GM23338 (cell line): Measurements from ENCODE around the gene ZNF439. TPM values are rescaled to one million over a fixed set of nuclear protein-coding genes. Genes with fewer than 3 reads are reported as not detected.

Source experiments
- ATAC-seq: fragments of 200-7000 bp; cut with Tn5 transposase; 3 replicates; pipeline ENCODE4 v1.9.1; 2020
- DNase-seq: peaks from one replicate; pipeline ENCODE4 v3.0.0-alpha.2; 2015; ENCODE audit warnings: low spot score
- H2AFZ ChIP-seq: fragments of 200-600 bp; sonication (generic); 2 replicates; pipeline ENCODE4 v1.8.0; 2016; ENCODE audit warnings: antibody characterized with exemption, mild to moderate bottlenecking, moderate library complexity
- H3F3A ChIP-seq: fragments of 200-600 bp; sonication (generic); replicated peaks from 2 replicates; pipeline ENCODE4 v1.8.0; 2017; ENCODE audit warnings: antibody characterized with exemption, mixed run types, low read depth
- H3K27ac ChIP-seq: fragments of 200-600 bp; sonication (generic); 2 replicates; pipeline ENCODE4 v1.6.1; 2016; ENCODE audit warnings: low read depth
- H3K27me3 ChIP-seq: fragments of 200-600 bp; sonication (generic); 2 replicates; pipeline ENCODE4 v1.8.0; 2016; ENCODE audit warnings: mild to moderate bottlenecking, mixed run types, moderate library complexity; ENCODE audit not compliant: insufficient read depth
- H3K36me3 ChIP-seq: fragments of 200-600 bp; sonication (generic); 2 replicates; pipeline ENCODE4 v1.8.0; 2016; ENCODE audit warnings: mild to moderate bottlenecking; ENCODE audit not compliant: insufficient read depth
- H3K4me1 ChIP-seq: fragments of 200-600 bp; sonication (generic); 2 replicates; pipeline ENCODE4 v1.8.0; 2016; ENCODE audit warnings: mild to moderate bottlenecking, moderate library complexity; ENCODE audit not compliant: insufficient read depth
- H3K4me2 ChIP-seq: fragments of 200-600 bp; sonication (generic); 2 replicates; pipeline ENCODE4 v1.7.1; 2017; ENCODE audit warnings: mixed run types
- H3K4me3 ChIP-seq: fragments of 200-600 bp; sonication (generic); 2 replicates; pipeline ENCODE4 v1.6.1; 2016; ENCODE audit warnings: mixed run types
- H3K79me2 ChIP-seq: fragments of 200-600 bp; sonication (generic); replicated peaks from 2 replicates; pipeline ENCODE4 v1.8.0; 2017; ENCODE audit warnings: mild to moderate bottlenecking; ENCODE audit not compliant: insufficient read depth
- H3K9me2 ChIP-seq: fragments of 200-600 bp; sonication (generic); 2 replicates; pipeline ENCODE4 v1.8.0; 2017; ENCODE audit not compliant: insufficient read depth
- H4K20me1 ChIP-seq: fragments of 200-600 bp; sonication (generic); replicated peaks from 2 replicates; pipeline ENCODE4 v1.8.0; 2017; ENCODE audit warnings: mild to moderate bottlenecking; ENCODE audit not compliant: insufficient read depth
- H3K27ac Mint-ChIP-seq: 2 replicates; pipeline ENCODE4 v1.8.0; 2020; ENCODE audit warnings: inconsistent platforms, mild to moderate bottlenecking, moderate library complexity, mixed read lengths
- H3K27me3 Mint-ChIP-seq: 3 replicates; pipeline ENCODE4 v1.8.0; 2022; ENCODE audit warnings: low read depth, mild to moderate bottlenecking, moderate library complexity, mixed read lengths, inconsistent platforms; ENCODE audit not compliant: insufficient read depth, poor library complexity
- H3K36me3 Mint-ChIP-seq: 3 replicates; pipeline ENCODE4 v1.8.0; 2021; ENCODE audit warnings: low read depth, mild to moderate bottlenecking, inconsistent platforms, moderate library complexity, mixed read lengths
- H3K4me1 Mint-ChIP-seq: 3 replicates; pipeline ENCODE4 v1.8.0; 2020; ENCODE audit warnings: mild to moderate bottlenecking, inconsistent platforms, mixed read lengths
- H3K4me3 Mint-ChIP-seq: 3 replicates; pipeline ENCODE4 v1.8.0; 2021; ENCODE audit warnings: moderate library complexity, mild to moderate bottlenecking, inconsistent platforms, mixed read lengths
- H3K9me3 Mint-ChIP-seq: 3 replicates; pipeline ENCODE4 v1.8.0; 2020; ENCODE audit warnings: moderate library complexity, mild to moderate bottlenecking, inconsistent platforms, mixed read lengths
- CREB1 ChIP-seq: fragments of 250-450 bp; sonication (Bioruptor Pico); IDR thresholded peaks from 2 replicates; pipeline ENCODE4 v1.5.0; 2020; ENCODE audit warnings: low read depth, mild to moderate bottlenecking, moderate library complexity
- CTCF ChIP-seq, 2 experiments: fragments of 200-600 bp in 1 of 2; sonication (generic) in 1 of 2; conservative IDR thresholded peaks; 2 replicates each; pipeline versions ENCODE4 v1.5.1 to v1.6.1; 2016 to 2017; ENCODE audit warnings: antibody characterized with exemption in 2 of 2, low read depth in 2 of 2, mild to moderate bottlenecking in 2 of 2, moderate library complexity in 1 of 2
- ETS1 ChIP-seq: IDR thresholded peaks from 2 replicates; pipeline ENCODE4 v1.6.1; 2016; ENCODE audit warnings: antibody characterized with exemption
- EZH2 ChIP-seq: fragments of 200-600 bp; sonication (generic); IDR thresholded peaks from one replicate; pipeline ENCODE4 v1.8.0; 2017; ENCODE audit warnings: antibody characterized with exemption, mild to moderate bottlenecking, low read depth; ENCODE audit not compliant: unreplicated experiment
- EZH2phosphoT487 ChIP-seq: fragments of 200-600 bp; sonication (generic); IDR thresholded peaks from one replicate; pipeline ENCODE4 v1.8.1; 2018; ENCODE audit warnings: antibody characterized with exemption; ENCODE audit not compliant: unreplicated experiment
- JUNB ChIP-seq: IDR thresholded peaks from one replicate; pipeline ENCODE4 v1.6.1; 2016; ENCODE audit warnings: antibody characterized with exemption; ENCODE audit not compliant: unreplicated experiment
- NANOG ChIP-seq: IDR thresholded peaks from 2 replicates; pipeline ENCODE4 v1.6.1; 2016; ENCODE audit warnings: antibody characterized with exemption, borderline replicate concordance
- POLR2AphosphoS5 ChIP-seq: IDR thresholded peaks from 2 replicates; pipeline ENCODE4 v1.6.1; 2016; ENCODE audit warnings: antibody characterized with exemption, low read depth
- STAT1 ChIP-seq: IDR thresholded peaks from one replicate; pipeline ENCODE4 v1.6.1; 2016; ENCODE audit warnings: antibody characterized with exemption; ENCODE audit not compliant: unreplicated experiment
- ZNF114 ChIP-seq: fragments of 250-450 bp; sonication (Bioruptor Pico); IDR thresholded peaks from 2 replicates; pipeline ENCODE4 v1.5.0; 2020; ENCODE audit warnings: mild to moderate bottlenecking, moderate library complexity
- ZNF331 ChIP-seq: fragments of 250-450 bp; sonication (Bioruptor Pico); IDR thresholded peaks from 2 replicates; pipeline ENCODE4 v1.5.0; 2020; ENCODE audit warnings: low read depth, mild to moderate bottlenecking, moderate library complexity
- ZNF462 ChIP-seq: fragments of 250-450 bp; sonication (Bioruptor Pico); IDR thresholded peaks from 2 replicates; pipeline ENCODE4 v1.5.0; 2020; ENCODE audit warnings: mild to moderate bottlenecking, moderate library complexity
- polyA plus RNA-seq: library from polyadenylated mRNA; unstranded; fragments of >200 nt; fragmentation: Nextera tagmentation; extraction: Ambion mirVana; gene quantifications from 2 replicates; pipeline ENCODE4 v1.2.1, GENCODE V29; 2016
- total RNA-seq: library from RNA; depleted of rRNA; stranded (reverse); fragments of >200 nt; shearing (Covaris generic); gene quantifications from 2 replicates; pipeline ENCODE4 v1.2.3, GENCODE V29; 2014

The ZNF439 gene
- total and polyA plus RNA-seq, 2 experiments from 2014 or later, result 4.5 to 6.6 TPM

- H3K4me2 ChIP-seq, result peak within 1 kb of the TSS; percentile 85
- no peak within 1 kb of the TSS for H3K27ac ChIP-seq
- peaks cover 20% of the 10 kb centered on the region for H3K36me3 Mint-ChIP-seq
- H4K20me1 ChIP-seq, result peaks cover 9% of the 10 kb centered on the region
- H3K4me3 ChIP-seq, result peak within 1 kb of the TSS; percentile 79
- no peaks in the 10 kb centered on the region for H3K79me2 ChIP-seq
- H3K27ac Mint-ChIP-seq, result no peak within 1 kb of the TSS
- no peak for TF ChIP-seq STAT1
- TF ChIP-seq NANOG, result no peak
- TF ChIP-seq POLR2AphosphoS5, result peak; percentile 91
- H3K9me2 ChIP-seq, result no peaks in the 10 kb centered on the region
- DNase-seq, result peak; percentile 98
- no peaks in the 10 kb centered on the region for H3K36me3 ChIP-seq
- H3K27me3 ChIP-seq, result peaks cover 42% of the 10 kb centered on the region
- H3K4me3 Mint-ChIP-seq, result no peak within 1 kb of the TSS; the same call in 2 of the 3 replicates
- H3K4me1 Mint-ChIP-seq, result no peaks in the 10 kb centered on the region
- ATAC-seq, result peak; percentile 93
- peak within 1 kb of the TSS; percentile 98 for H2AFZ ChIP-seq
- H3K4me1 ChIP-seq, result peaks cover 4% of the 10 kb centered on the region; the same call in 1 of the 2 replicates
- H3F3A ChIP-seq, result no peaks in the 10 kb centered on the region
- H3K9me3 Mint-ChIP-seq, result peaks cover 85% of the 10 kb centered on the region
- peaks cover 7% of the 10 kb centered on the region for H3K27me3 Mint-ChIP-seq
These were observed 34.4 kb upstream of the ZNF439 start, which contains the start of gene ZNF440 for GRCh38 chr19:11814029-11814699. ZNF440 (plus strand) TSS chr19:11814273; CDS start chr19:11814448, 175 bp downstream.

- peaks cover 83% of the 10 kb centered on the region for H3K9me3 Mint-ChIP-seq
- Histone ChIP-seq H4K20me1 (peaks cover 9% of the 10 kb centered on the region), H3K27ac (no peak overlapping the region), H3K9me2 (no peaks in the 10 kb centered on the region), H3K79me2 (no peaks in the 10 kb centered on the region), H3K4me1 (peaks cover 4% of the 10 kb centered on the region; the same call in 1 of the 2 replicates), H3F3A (no peaks in the 10 kb centered on the region), H3K4me3 (peak overlapping the region; percentile 79), H2AFZ (peak overlapping the region; percentile 98), H3K4me2 (peak overlapping the region; percentile 85), H3K36me3 (no peaks in the 10 kb centered on the region), H3K27me3 (peaks cover 42% of the 10 kb centered on the region)
- DNase-seq (peak; percentile 55), ATAC-seq (no peak)
- no peaks in the 10 kb centered on the region for H3K4me1 Mint-ChIP-seq
- H3K36me3 Mint-ChIP-seq, result peaks cover 20% of the 10 kb centered on the region
- H3K27ac Mint-ChIP-seq, result no peak overlapping the region
- no peak overlapping the region for H3K4me3 Mint-ChIP-seq
- peaks cover 7% of the 10 kb centered on the region for H3K27me3 Mint-ChIP-seq
- TF ChIP-seq JUNB (no peak), CREB1 (no peak), EZH2phosphoT487 (no peak), ZNF462 (CRISPR knock-in tag) (no peak), CTCF (conservative IDR thresholded peaks at IDR 0.05; ENCODE audit: low read depth in 2 of 2) (no peak), STAT1 (no peak), NANOG (no peak), ZNF331 (no peak), ZNF114 (no peak), POLR2AphosphoS5 (no peak), EZH2 (no peak), ETS1 (no peak)
These were observed 33.9 kb upstream of the ZNF439 start for GRCh38 chr19:11814700-11815035.
